Measurements from ENCODE around the gene CREG2. TPM values are rescaled to one million over a fixed set of nuclear protein-coding genes. Genes with fewer than 3 reads are reported as not detected.

The CREG2 gene
- total RNA-seq, 1 experiment from 2014 or later, result 0.21 TPM

- no TSS peak for BruUV-seq (replicated peaks)
- DNase-seq (ENCODE audit: low read depth, low spot score), result no peak
- no peaks in the 10 kb centered on the region for H3K9me3 ChIP-seq (ENCODE audit: control insufficient read depth, insufficient read depth, low read depth, low read length)
- in situ Hi-C loops (cut with HindIII; ENCODE audit: low pct_unique_long_range_greater_than_20kb, low sequenced_read_pairs) (no loop called here), intact Hi-C loops (cut with micrococcal nuclease; ENCODE audit: unreplicated experiment) (no loop called here)
- CTCF ChIA-PET, result no interaction called here
- H3K4me3 ChIP-seq (ENCODE audit: low read depth in 2 of 2, low read length in 2 of 2), result no peak overlapping the region
- TF ChIP-seq SIN3A (IDR thresholded peaks at IDR 0.05; ENCODE audit: borderline replicate concordance, insufficient read depth, low read depth, low read length), result no peak
- no peak for TF ChIP-seq POLR2AphosphoS5 (IDR thresholded peaks at IDR 0.05; ENCODE audit: low read depth, low read length)
- no peak for TF ChIP-seq TCF7L2 (IDR thresholded peaks at IDR 0.05; ENCODE audit: low read depth, low read length)
- no peak for TF ChIP-seq REST (IDR thresholded peaks at IDR 0.05; ENCODE audit: insufficient read depth in 1 of 2, low read depth in 2 of 2, low read length in 1 of 2)
- TF ChIP-seq CTCF (IDR thresholded peaks at IDR 0.05), result no peak
- no peaks in the 10 kb centered on the region for H3K36me3 ChIP-seq (ENCODE audit: control insufficient read depth, insufficient read depth, low read length)
- no peak for ATAC-seq
- H3K27me3 ChIP-seq (ENCODE audit: control insufficient read depth, insufficient read depth, low read length), result no peaks in the 10 kb centered on the region
- H3K27ac ChIP-seq (ENCODE audit: low read length), result no peak overlapping the region
- POLR2A ChIA-PET, result interaction anchor here (0.6 kb wide), 1 partner anchor 147 kb away, joined by 3 read pairs; no protein-coding TSS in a partner anchor
- no peaks in the 10 kb centered on the region for H3K4me1 ChIP-seq (ENCODE audit: control insufficient read depth, insufficient read depth, low read length)
Observed at GRCh38 chr2:101356055-101356454, 31.2 kb downstream of the CREG2 start.

GRCh38 chr2:101355401-101356054 is 31.8 kb downstream of the CREG2 start:
- ATAC-seq, result no peak
- in situ Hi-C loops (cut with HindIII; ENCODE audit: low pct_unique_long_range_greater_than_20kb, low sequenced_read_pairs) (no loop called here), intact Hi-C loops (cut with micrococcal nuclease; ENCODE audit: unreplicated experiment) (no loop called here)
- H3K4me3 ChIP-seq (ENCODE audit: low read depth in 2 of 2, low read length in 2 of 2), result no peak overlapping the region
- no TSS peak for BruUV-seq (replicated peaks)
- no peaks in the 10 kb centered on the region for H3K36me3 ChIP-seq (ENCODE audit: control insufficient read depth, insufficient read depth, low read length)
- no peak overlapping the region for H3K27ac ChIP-seq (ENCODE audit: low read length)
- no peaks in the 10 kb centered on the region for H3K9me3 ChIP-seq (ENCODE audit: control insufficient read depth, insufficient read depth, low read depth, low read length)
- no peak for DNase-seq (ENCODE audit: low read depth, low spot score)
- ChIA-PET CTCF (no interaction called here), POLR2A (interaction anchor here (0.6 kb wide), 2 partner anchors 148 to 410 kb away, joined by 3 read pairs; no protein-coding TSS in a partner anchor)
- H3K27me3 ChIP-seq (ENCODE audit: control insufficient read depth, insufficient read depth, low read length), result no peaks in the 10 kb centered on the region
- TF ChIP-seq TCF7L2 (IDR thresholded peaks at IDR 0.05; ENCODE audit: low read depth, low read length) (no peak), POLR2AphosphoS5 (IDR thresholded peaks at IDR 0.05; ENCODE audit: low read depth, low read length) (no peak), CTCF (IDR thresholded peaks at IDR 0.05) (no peak), REST (IDR thresholded peaks at IDR 0.05; ENCODE audit: insufficient read depth in 1 of 2, low read depth in 2 of 2, low read length in 1 of 2) (no peak), SIN3A (IDR thresholded peaks at IDR 0.05; ENCODE audit: borderline replicate concordance, insufficient read depth, low read depth, low read length) (no peak)
- H3K4me1 ChIP-seq (ENCODE audit: control insufficient read depth, insufficient read depth, low read length), result no peaks in the 10 kb centered on the region
